ENCODE measurements around the gene HACD3.

GRCh38 chr15:65530318-65531111 lies at the start of gene HACD3:
- TF ChIP-seq CTCF (IDR thresholded peaks at IDR 0.05) (no peak), EZH2 (IDR thresholded peaks at IDR 0.05) (peak; percentile 38)
